Fibroblast of lung (primary cell): ENCODE results near the gene OPALIN. TPM values are rescaled to one million over a fixed set of nuclear protein-coding genes. Genes with fewer than 3 reads are reported as not detected.
"Not testable (repeated sequence)": the region's sequence is repeated elsewhere in the genome, so short reads cannot be mapped to it uniquely, and the experiment has no call there.

ENCODE experiments used
- DNase-seq, 2 donors: peaks; one replicate each; pipeline versions ENCODE4 v3.0.0 to v3.0.0-alpha.2; 2010; ENCODE audit warnings: low read depth in 2 of 2
- H2AFZ ChIP-seq: 2 replicates; pipeline ENCODE4 v1.5.1; 2012; ENCODE audit warnings: low read length, control low read depth, inconsistent platforms
- H3K27ac ChIP-seq: 2 replicates; pipeline ENCODE4 v1.5.1; 2011; ENCODE audit warnings: low read length, control low read depth; ENCODE audit not compliant: insufficient read depth
- H3K27me3 ChIP-seq: 2 replicates; pipeline ENCODE4 v1.5.1; 2011; ENCODE audit warnings: mild to moderate bottlenecking, low read length; ENCODE audit not compliant: control insufficient read depth, insufficient read depth
- H3K36me3 ChIP-seq: 2 replicates; pipeline ENCODE4 v1.5.1; 2011; ENCODE audit warnings: low read length; ENCODE audit not compliant: control insufficient read depth, insufficient read depth
- H3K4me1 ChIP-seq: 2 replicates; pipeline ENCODE4 v1.5.1; 2011; ENCODE audit warnings: low read length; ENCODE audit not compliant: control insufficient read depth, insufficient read depth; ENCODE audit errors: extremely low read depth
- H3K4me2 ChIP-seq: 2 replicates; pipeline ENCODE4 v1.5.1; 2011; ENCODE audit warnings: low read length, control low read depth; ENCODE audit not compliant: insufficient read depth; ENCODE audit errors: extremely low read depth
- H3K4me3 ChIP-seq, 4 experiments: fragments of 200-600 bp in 1 of 4; sonication (generic) in 1 of 4; replicated peaks in 1 of 4; 2 replicates each; pipeline ENCODE4 v1.5.1; 2011 to 2016; ENCODE audit warnings: low read length in 4 of 4, low read depth in 3 of 4, mild to moderate bottlenecking in 3 of 4, control low read depth in 2 of 4, inconsistent platforms in 1 of 4, mixed read lengths in 1 of 4; ENCODE audit not compliant: insufficient read depth in 1 of 4; ENCODE audit errors: control extremely low read depth in 1 of 4
- H3K79me2 ChIP-seq: 2 replicates; pipeline ENCODE4 v1.5.1; 2012; ENCODE audit warnings: mild to moderate bottlenecking, low read length, inconsistent platforms; ENCODE audit not compliant: control insufficient read depth, insufficient read depth
- H3K9ac ChIP-seq: 2 replicates; pipeline ENCODE4 v1.5.1; 2011; ENCODE audit warnings: mild to moderate bottlenecking, low read length, control low read depth; ENCODE audit not compliant: insufficient read depth
- H3K9me3 ChIP-seq: 2 replicates; pipeline ENCODE4 v1.5.1; 2012; ENCODE audit warnings: low read depth, low read length; ENCODE audit not compliant: control insufficient read depth, insufficient read depth
- H4K20me1 ChIP-seq: 2 replicates; pipeline ENCODE4 v1.5.1; 2011; ENCODE audit warnings: low read length; ENCODE audit not compliant: control insufficient read depth, insufficient read depth; ENCODE audit errors: extremely low read depth
- CTCF ChIP-seq, 2 donors: IDR thresholded peaks in 1 of 2; conservative IDR thresholded peaks in 1 of 2; 1 replicate in 1 of 2; 2 replicates in 1 of 2; pipeline ENCODE4 v1.5.1; 2011 to 2012; ENCODE audit warnings: low read length in 2 of 2, control low read depth in 1 of 2, inconsistent platforms in 1 of 2, low read depth in 1 of 2, mild to moderate bottlenecking in 1 of 2
- EZH2 ChIP-seq: IDR thresholded peaks from 2 replicates; pipeline ENCODE4 v1.5.1; 2012; ENCODE audit warnings: low read length, control low read depth, mild to moderate bottlenecking; ENCODE audit errors: missing control alignments
- polyA plus RNA-seq, 2 donors: library from polyadenylated mRNA; depleted of rRNA in 1 of 2; stranded (reverse) in 1 of 2; unstranded in 1 of 2; fragments of >200 nt; gene quantifications; 2 replicates each; pipeline ENCODE4 v1.2.1, GENCODE V29; 2011 to 2012; ENCODE audit warnings: missing spikeins in 1 of 2
- total RNA-seq: library from RNA; depleted of rRNA; stranded (reverse); fragments of >200 nt; gene quantifications from 2 replicates; pipeline ENCODE4 v1.2.1, GENCODE V29; 2014

The OPALIN gene
- total and polyA plus RNA-seq, 2 donors (not counting 1 experiment from before 2014, with no cell fraction given) = not detected

GRCh38 chr10:96309628-96310320 is 49.0 kb downstream of the OPALIN start:
- H3K9me3 ChIP-seq = no peaks in the 10 kb centered on the region
- TF ChIP-seq EZH2 = no peak
- TF ChIP-seq CTCF (conservative IDR thresholded peaks at IDR 0.05 in 1 of 2, IDR thresholded peaks at IDR 0.05 in 1 of 2; ENCODE audit: low read depth in 1 of 2, low read length in 2 of 2) = no peak
- H3K27ac ChIP-seq = no peak overlapping the region
- no peaks in the 10 kb centered on the region for H4K20me1 ChIP-seq
- no peak overlapping the region for H3K4me2 ChIP-seq
- H3K9ac ChIP-seq = no peak overlapping the region
- no peaks in the 10 kb centered on the region for H3K36me3 ChIP-seq
- H3K79me2 ChIP-seq = no peaks in the 10 kb centered on the region
- DNase-seq = no peak
- H2AFZ ChIP-seq = no peak overlapping the region
- H3K4me1 ChIP-seq = no peaks in the 10 kb centered on the region
- H3K4me3 ChIP-seq = no peak overlapping the region
- no peaks in the 10 kb centered on the region for H3K27me3 ChIP-seq

GRCh38 chr10:96308854-96309253 is 49.9 kb downstream of the OPALIN start:
- H3K9ac ChIP-seq, DNase-seq, H3K27ac ChIP-seq, H3K79me2 ChIP-seq, H3K4me2 ChIP-seq, H3K36me3 ChIP-seq, H3K9me3 ChIP-seq, H3K27me3 ChIP-seq, H4K20me1 ChIP-seq, H3K4me3 ChIP-seq, H3K4me1 ChIP-seq, H2AFZ ChIP-seq: not testable (repeated sequence)

- Histone ChIP-seq H3K27ac (no peak overlapping the region), H3K9ac (no peak overlapping the region), H3K4me2 (no peak overlapping the region), H3K9me3 (no peaks in the 10 kb centered on the region), H3K4me1 (no peaks in the 10 kb centered on the region), H3K4me3 (no peak overlapping the region), H3K27me3 (no peaks in the 10 kb centered on the region), H3K79me2 (no peaks in the 10 kb centered on the region), H4K20me1 (no peaks in the 10 kb centered on the region), H3K36me3 (no peaks in the 10 kb centered on the region), H2AFZ (no peak overlapping the region)
- no peak for DNase-seq
- no peak for TF ChIP-seq EZH2
- no peak for TF ChIP-seq CTCF (conservative IDR thresholded peaks at IDR 0.05 in 1 of 2, IDR thresholded peaks at IDR 0.05 in 1 of 2; ENCODE audit: low read depth in 1 of 2, low read length in 2 of 2)
Measured at GRCh38 chr10:96306516-96306915, 52.3 kb downstream of the OPALIN start.
